HS-27A (cell line): ENCODE results near the gene MED13L.

ENCODE experiments used
- DNase-seq: peaks from one replicate; pipeline ENCODE4 v3.0.0-alpha.2; 2012; ENCODE audit warnings: low read depth, missing footprints

The MED13L gene

GRCh38 chr12:115973066-115973465 is 304.4 kb downstream of the MED13L start:
- no peak for DNase-seq

DNA sequence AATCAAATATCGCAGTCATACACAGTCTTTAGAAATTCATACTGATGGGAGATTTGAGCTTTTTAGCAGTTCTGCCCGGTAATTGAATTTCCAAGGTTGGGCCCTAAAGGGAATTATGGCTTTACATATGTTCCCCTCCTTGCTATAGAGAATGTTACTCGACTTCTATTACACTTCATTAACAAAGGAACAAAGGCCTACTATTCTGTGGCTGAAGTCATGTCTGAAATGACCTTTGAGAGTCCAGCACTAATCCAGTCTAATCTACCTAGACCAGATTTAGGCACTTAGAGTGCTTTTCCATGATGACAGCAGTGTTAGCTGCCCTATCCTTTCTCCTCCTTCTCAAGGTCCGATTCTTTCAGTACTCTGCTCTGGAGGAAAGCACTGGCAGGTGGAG is 305.3 kb downstream of the MED13L start:
- DNase-seq: no peak

- no peak for DNase-seq
These were observed 309.3 kb downstream of the MED13L start for GRCh38 chr12:115968211-115968610.

DNA sequence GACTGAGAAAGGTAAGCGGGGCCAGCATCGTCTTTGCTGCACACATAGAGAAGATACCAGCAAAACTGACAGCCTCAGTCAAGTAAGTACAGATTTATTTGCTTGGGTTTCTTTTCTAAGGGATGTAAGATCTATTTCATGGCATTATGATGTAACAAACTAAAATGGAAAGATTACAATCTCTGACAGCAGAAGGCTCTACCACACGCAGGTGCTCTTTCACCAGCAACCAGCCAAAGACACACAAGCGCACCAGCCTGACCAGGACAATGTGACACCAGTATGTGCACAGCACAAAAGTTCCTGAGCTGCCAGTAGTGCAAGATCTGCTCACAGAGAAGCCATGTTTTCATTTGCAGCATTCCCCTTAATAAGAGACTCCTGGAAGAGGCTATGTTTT is 311.1 kb downstream of the MED13L start:
- no peak for DNase-seq

- no peak for DNase-seq
These were observed 312.9 kb downstream of the MED13L start for GRCh38 chr12:115964626-115965025.

DNA sequence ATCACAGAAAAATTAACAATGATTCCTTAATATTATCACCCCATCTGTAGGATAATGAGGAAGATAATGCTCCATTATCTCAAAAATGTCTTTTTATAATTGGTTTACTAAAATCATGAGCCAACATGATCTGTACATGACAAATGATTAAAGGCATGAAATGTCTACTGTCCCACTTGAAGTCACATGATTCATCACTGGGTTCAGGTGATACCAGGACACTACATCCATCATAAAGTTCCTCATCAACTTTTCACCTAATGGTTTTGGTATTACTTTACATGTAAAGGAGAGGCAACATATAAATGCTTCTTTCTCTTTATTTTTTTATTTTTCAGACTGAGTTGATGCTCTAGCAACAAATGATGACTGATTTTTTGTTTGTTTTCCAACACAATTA is 313.3 kb downstream of the MED13L start:
- DNase-seq: no peak

GRCh38 chr12:115962216-115962615 is 315.3 kb downstream of the MED13L start:
- no peak for DNase-seq

DNA sequence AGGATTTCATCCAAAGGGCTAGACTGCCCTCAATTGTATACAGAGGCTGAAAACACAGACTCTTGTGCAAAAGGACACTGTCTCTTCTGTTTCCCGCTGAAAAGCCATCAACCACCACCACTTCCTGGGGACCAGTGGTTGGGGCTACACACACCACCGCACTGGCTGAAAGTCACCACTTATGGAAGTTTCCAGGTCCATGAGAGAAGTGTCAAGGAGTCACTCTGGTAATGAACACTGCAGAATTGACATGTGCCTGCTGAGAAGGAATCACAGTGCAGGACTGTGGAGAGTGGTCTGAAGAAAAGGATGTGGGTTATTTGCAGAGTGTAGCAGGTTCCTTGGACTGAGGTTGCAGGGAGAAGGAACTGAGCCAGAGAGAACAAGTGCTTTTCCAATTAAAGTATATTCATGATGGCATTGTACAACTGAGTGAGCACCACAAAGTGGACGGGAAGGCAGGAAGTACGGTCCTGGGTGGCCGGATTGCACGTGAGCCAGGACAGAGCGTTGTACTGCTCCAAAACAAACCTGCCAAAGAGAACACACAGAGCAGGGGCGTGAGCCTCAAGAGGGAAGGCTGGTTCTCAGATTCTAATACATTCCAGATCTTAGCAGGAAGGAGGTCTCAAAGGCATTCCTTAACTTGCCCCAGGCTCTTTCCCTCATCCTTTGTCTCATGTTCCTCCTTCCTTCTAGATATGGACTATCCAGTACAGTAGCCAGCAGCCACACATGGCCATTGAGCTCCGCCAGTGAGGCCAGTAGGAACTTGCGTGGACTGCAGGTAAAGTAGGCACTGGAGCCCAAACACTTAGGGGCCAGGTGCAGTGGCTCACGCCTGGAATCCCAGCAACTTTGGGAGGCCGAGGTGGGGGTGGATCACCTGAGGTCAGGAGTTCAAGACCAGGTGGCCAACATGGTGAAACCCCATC is 316.4 kb downstream of the MED13L start:
- no peak for DNase-seq

- DNase-seq: no peak
These were observed 319.7 kb downstream of the MED13L start for GRCh38 chr12:115957686-115958290.

GRCh38 chr12:115956659-115957058 is 320.8 kb downstream of the MED13L start:
- no peak for DNase-seq

DNA sequence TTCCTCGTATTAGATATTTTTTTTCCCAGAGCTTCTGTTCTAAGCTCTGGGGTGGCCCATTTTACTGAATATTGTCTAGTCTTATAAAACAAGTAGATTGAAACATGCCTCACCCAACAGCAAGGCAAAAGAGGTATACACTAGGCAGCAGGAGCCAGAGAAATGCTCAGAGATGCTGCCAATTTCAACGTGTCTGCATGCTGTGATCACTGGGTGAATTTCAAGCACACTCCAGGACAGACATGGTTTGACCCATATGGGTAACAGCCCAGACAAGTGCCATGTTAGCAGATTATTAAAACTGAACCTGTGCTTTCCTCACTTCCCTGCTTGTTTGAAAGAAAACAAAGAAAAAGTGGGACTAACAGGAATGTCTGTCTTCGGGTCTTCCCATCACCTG is 321.3 kb downstream of the MED13L start:
- DNase-seq: no peak

- DNase-seq: no peak
These were observed 324.0 kb downstream of the MED13L start for GRCh38 chr12:115953450-115953849.

- DNase-seq: no peak
These were observed 324.5 kb downstream of the MED13L start for GRCh38 chr12:115953031-115953430.

- no peak for DNase-seq
These were observed 326.5 kb downstream of the MED13L start for GRCh38 chr12:115950959-115951358.

GRCh38 chr12:115949675-115950074 is 327.8 kb downstream of the MED13L start:
- no peak for DNase-seq

- DNase-seq: no peak
These were observed 329.8 kb downstream of the MED13L start for GRCh38 chr12:115947696-115948062.

GRCh38 chr12:115946867-115947695 is 330.4 kb downstream of the MED13L start:
- DNase-seq: no peak

DNA sequence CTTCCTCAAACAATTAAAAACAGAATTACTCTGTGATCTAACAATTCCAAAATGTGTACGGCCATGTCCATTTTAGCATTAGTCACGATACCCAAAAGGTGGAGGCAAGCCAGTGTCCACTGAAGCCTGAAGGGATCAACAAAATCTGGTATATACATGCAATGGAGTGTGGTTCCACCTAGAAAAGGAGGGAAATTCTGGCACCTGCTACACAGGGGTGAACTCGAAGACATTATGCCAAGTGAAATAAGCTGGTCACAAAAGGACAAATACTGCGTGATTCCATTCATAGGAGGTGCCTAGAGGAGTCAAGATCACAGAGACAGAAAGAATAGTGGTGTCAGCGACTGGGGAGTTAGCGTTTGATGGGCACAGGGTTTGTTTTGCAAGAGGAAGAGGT is 331.4 kb downstream of the MED13L start:
- DNase-seq: no peak

- no peak for DNase-seq
These were observed 332.0 kb downstream of the MED13L start for GRCh38 chr12:115945491-115945885.

- DNase-seq: no peak
These were observed 332.5 kb downstream of the MED13L start for GRCh38 chr12:115944837-115945490.

DNA sequence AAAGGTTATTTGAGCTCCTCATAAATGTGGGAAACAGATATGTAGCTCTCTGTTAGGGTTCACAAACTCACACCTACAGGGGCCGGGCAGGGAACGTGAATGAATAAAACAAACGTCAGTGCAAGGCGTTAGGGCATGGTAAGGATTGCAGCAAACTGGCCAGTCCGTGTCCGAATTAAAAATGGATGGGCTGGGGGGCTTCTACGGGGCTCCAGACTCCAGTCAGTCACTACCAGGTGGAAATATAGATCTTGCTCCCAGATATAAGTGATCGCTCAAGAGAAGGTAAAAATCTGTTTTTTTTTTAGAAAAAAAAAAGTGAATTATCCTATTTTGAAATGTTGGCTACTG is 333.1 kb downstream of the MED13L start:
- no peak for DNase-seq
